Activated CD4-positive, alpha-beta T cell treated with anti-CD3 and anti-CD28 coated beads for 48 hours (primary cell): Measurements from ENCODE around the gene PSMD8.
"Not testable (repeated sequence)": the region's sequence is repeated elsewhere in the genome, so short reads cannot be mapped to it uniquely, and the experiment has no call there.

Experiments used
- DNase-seq: peaks from one replicate; pipeline ENCODE4 v3.0.0-alpha.2; 2020

Gene PSMD8

DNA sequence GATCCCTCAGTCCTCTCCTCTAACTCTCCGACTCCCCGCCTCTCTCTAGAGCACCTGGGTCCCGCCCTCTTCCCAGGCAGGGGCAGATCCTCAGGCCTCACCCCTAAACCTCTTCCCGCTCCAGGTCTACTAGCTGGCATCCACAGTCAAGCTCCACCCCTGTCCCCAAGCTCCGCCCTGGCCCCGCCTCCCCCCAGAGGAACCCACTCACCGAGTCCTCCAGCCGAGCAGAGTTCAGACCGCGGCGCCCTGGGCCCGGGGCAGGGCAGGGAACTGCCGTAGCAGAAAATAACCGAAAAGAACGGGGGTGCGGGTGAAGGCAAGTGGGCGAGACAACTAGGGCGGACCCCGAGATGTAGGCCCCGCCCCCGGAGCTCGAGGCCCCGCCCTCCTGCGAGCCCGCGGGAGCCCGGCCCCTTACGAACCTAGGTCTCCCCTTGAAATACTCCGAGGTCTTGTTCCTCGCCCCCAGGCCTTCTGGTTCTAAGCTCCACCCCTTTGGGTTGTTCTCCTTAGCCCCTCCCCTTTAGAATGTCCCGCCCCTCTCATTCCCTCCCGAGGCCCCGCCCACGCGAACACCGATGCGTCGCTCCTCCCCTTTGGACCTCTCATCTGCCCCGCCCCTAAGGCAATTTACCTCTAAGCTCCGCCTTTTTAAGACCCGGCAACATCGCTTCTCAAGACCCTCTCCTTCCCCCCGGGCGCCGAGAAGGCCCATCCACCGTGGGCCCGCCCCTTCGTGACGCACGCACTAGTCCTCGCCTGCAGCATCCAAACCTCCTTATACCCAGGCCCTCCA lies 13.4 kb downstream of the PSMD8 start, which contains the start of gene GGN:
Gene GGN (minus strand): TSS at position 485 of the 799 bp plus-strand sequence. CDS start 773 bp downstream, outside the sequence.
- DNase-seq = peak; percentile 93

GRCh38 chr19:38388349-38389100 lies 14.2 kb downstream of the PSMD8 start, which contains the start of gene SPRED3:
SPRED3 (plus strand) TSS chr19:38388697; CDS start chr19:38390303, 1,606 bp downstream.
- DNase-seq = no peak

DNA sequence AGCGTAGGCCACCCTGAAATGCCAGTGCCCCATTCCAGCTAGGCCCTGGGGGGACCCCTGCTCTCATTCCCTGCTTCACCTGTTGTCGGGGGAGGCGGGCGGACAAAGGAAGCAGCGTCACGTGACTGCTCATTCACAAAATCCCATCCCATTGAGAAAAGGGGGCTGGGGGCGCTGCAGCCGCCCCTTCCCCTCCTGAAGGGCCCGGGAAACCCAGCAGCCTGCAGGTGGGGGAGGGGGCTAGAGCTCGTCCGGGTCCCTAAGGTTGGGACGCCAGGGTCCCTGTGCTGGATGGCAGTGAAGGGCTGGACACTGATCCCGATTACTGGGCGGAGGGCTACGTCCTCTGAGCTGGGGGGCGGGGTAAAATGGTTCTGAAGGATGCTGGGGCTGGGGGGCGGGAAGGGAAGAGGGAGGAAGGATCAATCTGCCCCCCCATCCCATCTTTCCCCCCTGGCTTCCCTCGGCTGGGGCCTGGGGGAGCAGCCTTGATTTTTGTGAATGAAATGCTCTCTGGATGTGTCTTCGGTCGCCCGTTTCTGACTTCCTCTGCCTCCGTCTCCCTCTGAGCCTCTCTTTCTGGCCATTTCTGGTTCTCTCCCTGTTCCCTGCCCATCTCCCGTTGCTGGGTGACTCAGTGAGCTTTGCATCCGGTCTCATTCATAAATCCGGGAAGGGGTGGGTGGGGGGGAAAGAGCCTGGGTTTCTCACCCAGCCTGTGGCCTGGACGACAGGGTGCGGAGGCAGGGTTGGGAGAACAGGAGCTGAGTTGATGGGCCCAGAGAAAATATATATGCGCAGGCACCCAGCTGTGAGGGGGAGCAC lies 14.9 kb downstream of the PSMD8 start:
- DNase-seq = no peak

- DNase-seq = no peak
Observed at GRCh38 chr19:38389957-38390924, 15.9 kb downstream of the PSMD8 start.

- DNase-seq = no peak
Observed at GRCh38 chr19:38391911-38392464, 17.6 kb downstream of the PSMD8 start.

GRCh38 chr19:38392707-38393308 lies 18.4 kb downstream of the PSMD8 start:
- DNase-seq = no peak

DNA sequence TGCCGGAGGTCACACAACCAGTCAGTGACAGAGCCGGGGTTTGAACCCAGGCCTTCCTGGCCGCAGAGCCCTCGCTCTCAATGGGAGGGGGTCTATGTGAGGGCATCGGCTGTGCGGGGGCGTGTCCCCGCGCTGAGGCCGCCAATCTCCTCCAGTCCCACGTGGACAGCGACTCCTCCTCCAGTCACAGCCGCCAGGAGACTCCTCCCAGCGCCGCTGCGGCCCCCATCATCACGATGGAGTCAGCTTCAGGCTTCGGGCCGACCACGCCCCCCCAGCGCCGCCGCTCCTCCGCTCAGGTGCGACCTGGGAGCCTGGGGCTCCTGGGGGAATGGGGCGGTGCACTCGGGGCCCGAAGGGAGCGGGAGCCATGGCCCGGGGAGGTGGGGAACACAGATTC lies 20.1 kb downstream of the PSMD8 start:
- DNase-seq = peak; percentile 88

GRCh38 chr19:38395381-38396114 lies 21.2 kb downstream of the PSMD8 start:
- DNase-seq = peak; percentile 60

DNA sequence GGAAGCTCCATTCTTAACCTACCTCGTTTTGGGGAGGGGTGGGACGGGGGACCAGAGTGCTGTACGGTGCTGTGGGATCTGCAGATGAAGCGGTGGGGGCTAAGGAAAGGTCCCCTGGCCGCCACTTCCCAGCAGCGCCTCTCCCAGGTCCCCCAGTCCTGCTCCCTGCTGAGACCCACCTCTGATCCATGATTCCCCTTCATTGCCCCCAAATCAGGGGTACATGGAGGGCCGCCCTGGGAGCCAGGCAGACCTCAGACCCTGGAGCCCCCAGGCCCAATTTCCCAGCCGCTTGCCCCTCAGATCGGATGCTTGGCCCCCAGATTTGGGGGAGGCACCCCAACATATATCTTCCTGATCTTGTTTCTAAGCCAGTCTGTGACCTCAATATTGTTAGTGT lies 24.7 kb downstream of the PSMD8 start:
- DNase-seq = no peak

DNA sequence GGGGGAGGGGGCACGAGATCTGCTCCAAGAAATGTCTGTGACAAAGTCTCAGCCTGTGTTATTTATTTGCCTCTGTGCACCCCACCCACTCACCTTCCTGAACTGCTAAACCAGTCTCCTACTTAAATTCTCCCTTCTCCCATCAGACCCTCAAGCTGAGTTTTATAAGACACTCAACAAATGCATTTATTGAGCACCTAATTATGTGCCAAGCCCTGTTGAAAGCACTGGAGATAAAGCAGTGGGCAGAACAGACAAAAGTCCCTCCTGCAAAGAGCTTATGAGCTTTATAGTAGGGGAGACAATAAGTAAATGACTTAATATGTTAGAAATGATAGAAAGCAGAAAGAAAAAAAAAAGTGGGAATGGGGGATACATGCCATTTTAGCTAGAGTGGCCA lies 25.2 kb downstream of the PSMD8 start:
- DNase-seq = no peak

DNA sequence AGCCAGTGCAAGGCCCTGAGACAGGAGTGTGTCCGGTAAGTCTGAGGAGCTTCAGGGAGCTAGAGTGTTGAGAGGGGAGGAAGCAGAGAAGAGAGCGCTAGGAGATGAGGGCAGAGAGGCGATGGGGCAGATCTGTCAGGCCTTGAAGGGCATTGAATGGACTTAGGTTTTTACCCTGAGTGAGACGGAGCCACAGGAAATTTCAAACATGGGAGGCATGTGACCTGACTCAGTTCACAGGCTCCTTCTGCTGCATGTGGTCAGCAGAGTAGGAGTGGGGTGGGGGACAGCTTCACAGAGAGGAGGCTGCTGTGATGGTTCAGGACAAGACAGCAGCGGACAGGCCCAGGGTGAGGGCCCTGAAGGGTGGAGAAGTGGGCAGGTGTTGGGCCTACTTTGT lies 26.0 kb downstream of the PSMD8 start:
- DNase-seq = no peak

- no peak for DNase-seq
Observed at GRCh38 chr19:38401148-38401547, 26.8 kb downstream of the PSMD8 start.

GRCh38 chr19:38402623-38402966 lies 28.2 kb downstream of the PSMD8 start:
- DNase-seq = no peak

DNA sequence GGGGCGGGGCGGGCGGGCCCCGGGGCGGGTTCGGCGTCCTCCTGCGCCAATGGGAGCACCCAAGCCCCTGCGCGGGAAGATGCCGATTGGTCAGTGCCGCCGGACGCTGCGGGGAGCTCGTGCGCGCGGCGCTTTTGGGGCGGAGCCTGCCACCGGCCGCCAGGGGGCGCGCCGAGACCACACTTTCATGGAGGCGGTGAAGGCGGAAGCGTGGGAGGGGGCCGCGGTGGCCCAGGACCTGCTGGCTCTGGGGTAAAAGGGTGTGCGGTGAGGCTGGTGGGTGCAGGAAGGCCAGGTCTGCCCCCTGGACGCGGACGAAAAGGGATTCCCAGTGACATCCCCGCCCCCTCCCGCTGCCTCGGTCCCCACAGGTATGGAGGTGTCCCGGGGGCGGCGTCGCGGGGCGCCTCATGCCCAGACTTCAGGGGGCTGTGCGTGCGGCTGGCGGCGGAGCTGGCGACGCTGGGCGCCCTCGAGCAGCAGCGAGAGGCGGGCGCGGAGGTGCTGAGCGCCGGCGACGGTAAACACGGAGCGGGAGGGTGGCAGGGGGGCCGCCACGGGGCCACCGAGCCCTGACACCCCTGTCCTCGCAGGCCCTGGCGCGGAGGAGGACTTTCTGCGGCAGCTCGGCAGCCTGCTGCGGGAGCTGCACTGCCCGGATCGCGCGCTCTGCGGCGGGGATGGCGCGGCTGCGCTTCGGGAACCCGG lies 28.8 kb downstream of the PSMD8 start, which contains the start of gene FAM98C:
Gene FAM98C (plus strand): TSS at position 127 of the 708 bp plus-strand sequence. CDS start 61 bp downstream, at position 188.
- peak; percentile 97 for DNase-seq

DNA sequence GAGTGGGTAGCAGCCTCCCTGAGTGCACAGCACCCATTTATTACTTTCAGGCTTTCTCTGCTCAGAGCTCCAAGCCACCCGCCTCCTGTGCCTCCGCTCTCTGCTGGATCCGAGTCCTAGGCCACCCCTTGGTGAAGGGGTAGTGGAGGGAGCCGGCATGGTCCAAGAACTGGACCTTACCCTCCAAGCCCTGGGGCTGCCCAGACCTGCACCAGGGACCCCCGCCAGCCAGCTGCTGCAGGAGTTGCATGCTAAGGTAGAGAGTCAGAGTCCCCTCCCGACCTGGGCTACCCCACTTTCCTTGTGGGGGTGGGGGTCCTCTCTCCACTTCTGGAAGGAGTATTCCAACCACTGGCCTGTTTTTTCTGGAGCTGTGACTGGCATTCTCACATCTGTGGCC lies 30.5 kb downstream of the PSMD8 start:
- no peak for DNase-seq

DNA sequence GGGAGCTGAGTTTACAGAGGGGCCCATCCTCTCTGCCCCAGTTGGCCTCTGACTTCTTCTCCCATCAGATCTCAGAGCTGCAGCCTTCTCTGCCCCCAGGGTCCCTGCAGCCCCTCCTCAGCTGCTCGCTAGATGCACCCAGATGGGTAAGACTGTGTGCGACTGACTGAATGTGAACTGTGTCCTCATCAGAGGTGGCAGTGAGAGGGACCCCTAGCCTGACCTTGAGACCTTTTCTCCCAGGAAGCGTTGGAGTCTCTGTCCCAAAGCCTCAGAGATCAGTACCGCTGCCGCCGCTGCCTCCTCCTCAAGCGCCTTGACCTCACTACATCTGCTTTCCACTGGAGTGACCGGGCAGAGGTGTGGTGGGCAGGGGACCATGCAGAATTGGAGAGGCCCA lies 30.9 kb downstream of the PSMD8 start:
- no peak for DNase-seq

GRCh38 chr19:38409631-38410133 lies 35.3 kb downstream of the PSMD8 start:
- DNase-seq = no peak

DNA sequence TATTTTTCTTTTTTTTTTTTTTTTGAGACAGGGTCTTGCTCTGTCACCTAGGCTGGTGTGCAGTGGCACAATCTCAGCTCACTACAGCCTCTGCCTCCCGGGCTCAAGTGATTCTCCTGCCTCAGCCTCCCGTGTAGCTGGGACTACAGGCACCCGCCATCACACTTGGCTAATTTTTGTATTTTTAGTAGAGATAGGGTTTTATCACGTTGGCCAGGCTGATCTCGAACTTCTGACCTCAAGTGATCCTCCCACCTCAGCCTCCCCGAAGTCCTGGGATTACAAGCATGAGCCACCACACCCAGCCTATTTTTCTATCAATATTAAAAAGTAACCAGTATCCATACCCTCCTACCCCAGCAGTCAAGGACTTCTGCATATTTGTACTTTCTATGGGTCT lies 36.0 kb downstream of the PSMD8 start:
- not testable (repeated sequence) for DNase-seq

DNA sequence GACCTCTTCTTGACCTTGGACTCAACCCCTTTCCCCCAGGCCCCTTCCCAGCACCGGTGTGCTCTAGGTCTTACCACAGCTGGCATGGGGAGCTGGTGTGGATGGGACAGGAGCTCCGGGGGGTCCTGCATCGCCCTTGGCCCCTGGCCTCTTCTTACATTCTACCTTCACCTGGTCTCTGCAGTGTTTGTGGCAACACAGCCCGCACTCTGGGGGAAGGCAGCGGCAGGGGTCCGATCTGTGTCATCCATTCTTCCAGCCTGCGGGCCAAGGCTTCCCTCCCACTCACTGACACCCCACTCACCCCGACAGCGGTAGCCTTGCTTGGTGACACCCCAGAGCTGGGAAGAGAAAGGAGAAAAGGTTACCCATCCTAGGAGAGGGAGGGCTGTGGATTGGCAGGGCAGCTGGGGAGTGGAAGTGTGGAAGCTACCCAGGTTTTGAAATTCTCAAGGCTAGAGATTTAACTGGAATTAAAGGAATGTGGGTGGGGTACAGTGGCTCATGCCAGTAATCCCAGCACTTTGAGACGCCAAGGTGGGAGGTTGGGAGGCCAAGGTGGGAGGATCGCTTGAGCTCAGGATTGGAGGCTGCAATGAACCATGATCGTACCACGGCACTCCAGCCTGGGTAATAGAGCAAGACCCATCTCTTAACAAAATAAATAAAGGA lies 36.8 kb downstream of the PSMD8 start:
- no peak for DNase-seq
